ENCODE measurements around the gene NCBP2L.
A peak's percentile ranks its signal among the peaks of the same experiment; 100 is the strongest.

Gene NCBP2L

GRCh38 chrX:107752714-107753113 lies 24.8 kb upstream of the NCBP2L start:
- DNase-seq (ENCODE audit: low read depth), result no peak

- no peak for DNase-seq (ENCODE audit: low read depth)
Observed at GRCh38 chrX:107753187-107753586, 24.3 kb upstream of the NCBP2L start.

GRCh38 chrX:107755721-107756120 lies 21.8 kb upstream of the NCBP2L start:
- DNase-seq (ENCODE audit: low read depth), result no peak

DNA sequence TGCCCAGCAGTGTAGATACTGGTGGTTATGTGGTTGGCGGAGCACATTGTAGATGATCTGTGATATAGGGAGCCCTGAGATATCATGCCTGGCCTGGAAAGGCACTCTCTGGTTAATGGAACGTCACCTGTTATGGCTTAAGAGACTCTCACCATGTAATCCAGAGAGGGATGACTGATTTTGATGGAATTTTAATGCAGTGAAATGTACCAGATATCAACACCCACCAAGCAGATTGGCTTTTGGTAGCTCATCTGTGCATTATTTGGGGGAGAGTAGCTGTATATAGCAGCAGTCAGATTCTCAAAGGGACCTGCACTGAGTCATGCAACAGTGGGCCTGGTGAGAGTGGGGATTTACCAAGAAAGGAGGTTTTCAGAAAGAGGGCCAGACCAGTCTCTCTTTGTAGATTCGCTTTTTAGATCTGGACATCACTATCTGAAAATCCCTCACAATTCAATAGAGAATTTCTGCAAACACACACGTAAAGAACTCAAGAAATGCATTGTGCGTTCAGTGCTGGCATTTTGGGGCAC lies 19.2 kb upstream of the NCBP2L start:
- no peak for DNase-seq (ENCODE audit: low read depth)

GRCh38 chrX:107760304-107761077 lies 17.0 kb upstream of the NCBP2L start:
- DNase-seq (ENCODE audit: low read depth), result no peak

GRCh38 chrX:107763647-107764046 lies 13.9 kb upstream of the NCBP2L start:
- DNase-seq (ENCODE audit: low read depth), result no peak

GRCh38 chrX:107764845-107765608 lies 12.5 kb upstream of the NCBP2L start:
- no peak for DNase-seq (ENCODE audit: low read depth)

- no peak for DNase-seq (ENCODE audit: low read depth)
Observed at GRCh38 chrX:107766470-107767150, 10.9 kb upstream of the NCBP2L start.

DNA sequence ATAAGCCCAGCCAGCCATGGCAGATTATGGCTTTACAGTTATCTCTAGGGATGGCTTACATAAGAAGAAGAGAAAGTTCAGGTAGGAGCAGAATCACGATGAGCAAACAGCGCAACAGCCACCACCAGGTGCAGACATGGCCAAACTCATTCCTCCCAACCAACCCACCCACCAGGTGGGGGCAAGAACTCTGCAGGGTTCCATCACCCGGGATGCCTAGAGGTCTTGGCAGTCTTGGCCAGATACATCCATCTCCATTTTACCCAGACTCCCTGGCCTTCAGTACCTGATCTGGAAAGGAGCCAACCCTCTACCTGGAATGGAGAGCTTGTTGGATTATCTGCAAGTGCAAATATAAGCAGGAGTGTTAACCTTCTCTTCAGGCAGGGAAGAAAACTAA lies 9.5 kb upstream of the NCBP2L start:
- DNase-seq (ENCODE audit: low read depth), result no peak

GRCh38 chrX:107769581-107770317 lies 7.8 kb upstream of the NCBP2L start:
- no peak for DNase-seq (ENCODE audit: low read depth)

DNA sequence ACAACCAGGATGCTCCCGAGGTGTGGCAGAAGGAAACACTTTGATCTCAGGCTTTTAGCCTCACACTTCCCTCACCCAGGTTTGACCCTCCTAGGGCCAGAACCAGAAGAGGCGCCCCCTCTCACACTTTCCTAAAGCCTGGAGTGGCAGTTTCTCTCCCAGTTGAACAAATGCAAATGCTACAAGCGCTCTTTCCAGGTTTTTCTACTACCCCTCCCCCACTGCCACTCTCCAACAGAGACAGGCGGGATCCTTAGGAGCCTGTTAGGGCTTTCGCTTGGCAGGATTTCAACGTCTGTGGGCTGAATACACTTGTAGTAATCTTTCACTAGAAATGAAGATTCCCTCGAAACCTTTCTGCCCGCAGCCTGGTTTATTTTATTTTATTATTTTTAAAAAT lies 4.3 kb upstream of the NCBP2L start:
- DNase-seq (ENCODE audit: low read depth), result no peak

DNA sequence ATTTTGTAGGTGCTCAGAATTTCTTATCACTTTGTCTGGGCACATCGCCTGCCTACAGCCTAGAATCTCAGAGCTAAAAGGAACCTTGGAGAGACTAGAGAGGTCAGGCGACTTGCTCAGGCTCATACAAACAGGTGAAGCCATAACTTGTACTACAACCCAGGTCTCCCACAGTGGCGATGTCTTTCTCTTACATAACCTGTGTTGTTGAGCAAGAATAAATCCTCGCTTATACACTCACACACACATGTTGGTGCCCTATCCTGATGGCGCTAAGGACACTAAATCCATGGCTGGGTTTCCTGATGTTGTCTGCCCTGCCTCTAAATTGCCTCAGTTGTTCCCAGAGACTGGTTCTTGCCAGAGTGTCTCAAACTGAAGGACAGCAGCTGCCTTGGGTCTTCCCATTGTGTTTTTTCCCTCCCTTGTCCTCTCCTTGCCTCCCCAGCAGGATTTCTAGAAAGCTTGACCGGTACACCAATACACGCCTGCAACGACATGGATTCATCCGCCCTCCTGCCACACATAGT lies 3.6 kb upstream of the NCBP2L start:
- no peak for DNase-seq (ENCODE audit: low read depth)

DNA sequence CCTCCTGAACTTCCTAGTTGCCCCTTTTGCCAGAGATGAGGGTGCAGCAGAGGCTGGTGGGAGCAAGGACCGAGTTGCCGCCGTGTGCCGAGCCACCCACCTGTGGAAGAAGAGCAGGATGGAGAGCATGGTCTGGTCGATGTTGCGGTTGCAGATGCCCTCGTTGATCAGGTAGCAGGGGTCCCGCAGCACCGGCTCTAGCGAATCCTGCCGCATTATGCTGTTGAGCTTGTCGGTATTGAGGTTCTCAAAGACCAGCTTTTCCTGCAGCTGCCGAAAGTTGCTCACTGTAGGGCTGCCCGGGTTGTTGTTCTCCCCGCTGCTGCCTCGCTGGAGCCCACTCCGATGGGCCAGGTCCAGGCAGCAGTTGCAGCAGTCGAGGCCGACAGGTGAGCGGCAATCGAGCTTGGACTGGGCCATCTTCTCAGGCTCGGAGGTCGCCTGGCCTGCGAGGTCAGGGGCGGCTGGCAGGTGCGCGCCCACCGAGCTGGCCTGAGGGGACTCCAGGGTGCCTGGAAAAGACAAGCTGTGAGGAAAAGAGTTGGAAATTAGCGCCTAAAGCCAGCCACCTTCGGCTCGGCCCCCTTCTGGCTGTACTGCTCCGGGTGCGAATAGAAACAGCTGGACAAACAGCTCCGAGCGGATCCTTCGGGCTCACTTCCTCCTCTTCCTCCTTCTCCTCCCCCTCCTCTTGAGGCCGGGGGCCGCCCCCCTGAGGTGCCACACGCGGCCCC lies 2.4 kb upstream of the NCBP2L start:
- no peak for DNase-seq (ENCODE audit: low read depth)

DNA sequence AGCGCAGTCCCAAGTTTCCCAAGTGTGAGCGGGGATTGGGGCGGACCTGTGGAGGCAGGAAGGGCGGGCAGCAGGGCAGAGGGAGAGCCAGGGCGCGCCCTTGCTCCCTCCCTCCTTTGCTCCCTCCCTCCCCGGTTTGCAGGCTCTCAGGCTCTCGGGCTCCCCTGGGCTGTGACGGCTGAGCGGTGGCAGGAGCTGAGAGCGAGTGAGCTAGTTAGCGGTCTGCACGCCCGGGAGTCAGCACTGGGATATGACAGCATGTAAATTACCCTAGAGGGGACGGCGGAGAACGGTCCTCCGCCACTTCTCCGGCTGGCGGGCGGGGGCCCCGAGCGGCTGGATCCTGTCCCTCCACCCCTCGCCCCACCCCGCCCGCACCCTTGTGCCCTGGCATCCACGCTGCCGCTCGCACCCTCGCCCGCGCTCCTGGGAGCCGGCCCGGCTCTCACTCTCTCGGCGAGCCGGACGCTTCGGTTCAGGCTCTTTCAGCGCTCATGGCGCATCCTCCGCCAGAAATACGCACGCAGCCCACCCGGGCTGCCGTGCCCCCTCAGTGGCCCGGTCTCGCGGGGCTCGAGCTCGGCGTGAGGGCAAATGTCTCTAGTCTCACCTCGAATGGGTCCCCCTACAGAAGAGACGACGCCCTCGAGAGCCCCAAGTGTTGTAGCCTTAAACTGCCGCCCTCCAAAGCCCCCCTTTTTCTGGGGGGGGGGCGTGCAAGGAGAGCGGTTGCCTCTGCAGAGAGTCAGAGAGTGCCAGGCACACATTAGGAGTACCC lies 1.6 kb upstream of the NCBP2L start, which contains the start of gene TSC22D3:
TSC22D3 (minus strand) TSS at position 54 of the 778 bp plus-strand sequence. CDS start 368 bp downstream, outside the sequence.
- no peak for DNase-seq (ENCODE audit: low read depth)

GRCh38 chrX:107776649-107777535 lies 641 bp upstream of the NCBP2L start:
- DNase-seq (ENCODE audit: low read depth), result peak; percentile 60

GRCh38 chrX:107780525-107780924 lies 3.0 kb downstream of the NCBP2L start:
- DNase-seq (ENCODE audit: low read depth), result no peak

- no peak for DNase-seq (ENCODE audit: low read depth)
Observed at GRCh38 chrX:107787827-107788226, 10.3 kb downstream of the NCBP2L start.

DNA sequence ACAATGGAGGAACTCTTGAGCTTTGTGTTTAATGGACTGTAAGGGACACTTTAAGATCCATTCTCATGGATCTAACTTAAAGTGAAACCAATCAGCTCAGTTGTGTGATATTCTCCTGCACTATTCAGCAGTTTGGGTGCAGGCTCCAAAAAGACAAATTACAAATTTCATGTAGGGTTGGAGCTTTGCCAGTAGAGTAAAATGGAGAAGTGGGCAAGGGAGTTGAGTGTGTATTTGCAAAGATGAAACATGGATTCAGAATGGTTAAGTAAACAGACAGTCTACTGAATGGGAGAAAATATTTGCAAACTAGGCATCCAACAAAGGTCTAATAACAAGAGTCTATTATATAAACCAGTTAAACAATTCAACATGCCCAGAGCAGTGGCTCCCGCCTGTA lies 26.9 kb downstream of the NCBP2L start:
- no peak for DNase-seq (ENCODE audit: low read depth)

DNA sequence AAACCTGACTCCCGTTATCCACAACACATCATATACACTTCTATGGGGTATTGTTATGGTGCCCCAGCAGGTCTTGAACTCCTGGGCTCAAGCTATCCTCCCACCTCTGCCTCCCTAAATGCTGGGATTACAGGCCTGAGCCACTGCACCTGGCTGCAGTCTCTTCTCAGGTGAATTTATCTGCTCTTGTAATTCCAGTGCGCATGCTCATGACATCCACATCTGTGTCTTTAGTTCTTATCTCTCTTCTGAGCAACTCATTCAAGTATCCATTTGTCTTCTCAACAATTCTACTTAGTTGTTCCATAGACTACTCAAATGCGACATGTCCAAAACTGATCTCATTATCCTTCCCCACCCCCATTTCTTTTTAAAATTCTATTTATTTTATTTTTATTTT lies 27.6 kb downstream of the NCBP2L start:
- DNase-seq (ENCODE audit: low read depth), result no peak

Data from non-pigmented ciliary epithelial cell (primary cell).